D341Med (cell line): ENCODE data around the gene SIPA1L2.
A peak's percentile ranks its signal among the peaks of the same experiment; 100 is the strongest.

Experiments
- DNase-seq: peaks from one replicate; pipeline ENCODE4 v3.0.0; 2012; ENCODE audit warnings: low spot score

SIPA1L2 gene

GRCh38 chr1:232648316-232648715 is 18.4 kb upstream of the SIPA1L2 start:
- no peak for DNase-seq

GRCh38 chr1:232644209-232644608 is 14.3 kb upstream of the SIPA1L2 start:
- DNase-seq: no peak

GRCh38 chr1:232643251-232643650 is 13.3 kb upstream of the SIPA1L2 start:
- DNase-seq: no peak

- no peak for DNase-seq
Measured at GRCh38 chr1:232641507-232641906, 11.6 kb upstream of the SIPA1L2 start.

- DNase-seq: no peak
Measured at GRCh38 chr1:232636799-232637198, 6.9 kb upstream of the SIPA1L2 start.

- peak; percentile 49 for DNase-seq
Measured at GRCh38 chr1:232635778-232636356, 5.9 kb upstream of the SIPA1L2 start.

- no peak for DNase-seq
Measured at GRCh38 chr1:232635279-232635678, 5.3 kb upstream of the SIPA1L2 start.

- no peak for DNase-seq
Measured at GRCh38 chr1:232634096-232634495, 4.2 kb upstream of the SIPA1L2 start.

- DNase-seq: no peak
Measured at GRCh38 chr1:232630894-232631195, 912 bp upstream of the SIPA1L2 start.

GRCh38 chr1:232629250-232630046 is 485 bp downstream of the SIPA1L2 start:
- DNase-seq: peak; percentile 60

GRCh38 chr1:232628335-232629249 is 1.3 kb downstream of the SIPA1L2 start:
- DNase-seq: no peak

GRCh38 chr1:232627645-232628334 is 2.1 kb downstream of the SIPA1L2 start:
- peak; percentile 47 for DNase-seq

- no peak for DNase-seq
Measured at GRCh38 chr1:232627171-232627570, 2.8 kb downstream of the SIPA1L2 start.

- DNase-seq: no peak
Measured at GRCh38 chr1:232626452-232626851, 3.5 kb downstream of the SIPA1L2 start.

GRCh38 chr1:232625319-232625868 is 4.5 kb downstream of the SIPA1L2 start:
- no peak for DNase-seq

- DNase-seq: no peak
Measured at GRCh38 chr1:232624546-232625281, 5.2 kb downstream of the SIPA1L2 start.

GRCh38 chr1:232622981-232623380 is 7.0 kb downstream of the SIPA1L2 start:
- DNase-seq: no peak

GRCh38 chr1:232622378-232622777 is 7.6 kb downstream of the SIPA1L2 start:
- no peak for DNase-seq

- DNase-seq: no peak
Measured at GRCh38 chr1:232621050-232621449, 8.9 kb downstream of the SIPA1L2 start.

GRCh38 chr1:232620356-232620969 is 9.5 kb downstream of the SIPA1L2 start:
- peak; percentile 46 for DNase-seq

GRCh38 chr1:232617237-232617636 is 12.7 kb downstream of the SIPA1L2 start:
- DNase-seq: no peak
